ENCODE results near the gene ROBO2.

DNA sequence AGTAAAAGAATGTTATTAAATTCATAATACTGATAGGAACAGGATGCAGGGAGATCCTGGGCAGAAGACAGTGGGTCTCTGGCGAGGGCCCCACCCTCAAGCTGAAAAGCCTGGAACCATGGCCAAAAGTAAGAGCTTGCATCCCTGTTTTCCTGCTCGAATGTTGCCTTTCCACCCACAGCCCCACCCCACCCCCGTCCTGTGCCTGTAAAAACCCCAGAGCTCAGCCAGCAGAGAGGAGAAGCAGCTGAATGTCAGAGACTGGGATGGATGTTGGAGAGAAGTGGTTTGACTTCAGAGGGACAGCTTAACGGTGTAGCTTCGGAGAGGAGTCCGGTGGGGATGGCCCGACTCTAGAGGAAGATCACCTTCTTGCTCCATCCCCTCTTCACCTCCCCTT, 207.9 kb downstream of the ROBO2 start:
- TF ChIP-seq, protein P1, sequence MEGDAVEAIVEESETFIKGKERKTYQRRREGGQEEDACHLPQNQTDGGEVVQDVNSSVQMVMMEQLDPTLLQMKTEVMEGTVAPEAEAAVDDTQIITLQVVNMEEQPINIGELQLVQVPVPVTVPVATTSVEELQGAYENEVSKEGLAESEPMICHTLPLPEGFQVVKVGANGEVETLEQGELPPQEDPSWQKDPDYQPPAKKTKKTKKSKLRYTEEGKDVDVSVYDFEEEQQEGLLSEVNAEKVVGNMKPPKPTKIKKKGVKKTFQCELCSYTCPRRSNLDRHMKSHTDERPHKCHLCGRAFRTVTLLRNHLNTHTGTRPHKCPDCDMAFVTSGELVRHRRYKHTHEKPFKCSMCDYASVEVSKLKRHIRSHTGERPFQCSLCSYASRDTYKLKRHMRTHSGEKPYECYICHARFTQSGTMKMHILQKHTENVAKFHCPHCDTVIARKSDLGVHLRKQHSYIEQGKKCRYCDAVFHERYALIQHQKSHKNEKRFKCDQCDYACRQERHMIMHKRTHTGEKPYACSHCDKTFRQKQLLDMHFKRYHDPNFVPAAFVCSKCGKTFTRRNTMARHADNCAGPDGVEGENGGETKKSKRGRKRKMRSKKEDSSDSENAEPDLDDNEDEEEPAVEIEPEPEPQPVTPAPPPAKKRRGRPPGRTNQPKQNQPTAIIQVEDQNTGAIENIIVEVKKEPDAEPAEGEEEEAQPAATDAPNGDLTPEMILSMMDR (IDR thresholded peaks at IDR 0.05; ENCODE audit: poor library complexity), result no peak
- TF ChIP-seq EZH2 (IDR thresholded peaks at IDR 0.05; ENCODE audit: borderline replicate concordance) (no peak), EZH2phosphoT487 (IDR thresholded peaks at IDR 0.05; ENCODE audit: low read depth, severe bottlenecking, unreplicated experiment) (no peak)

All from hepatocyte (in vitro differentiated cells).